CD14-positive monocyte (primary cell): ENCODE data around the gene ATP5F1D. TPM values are rescaled to one million over a fixed set of nuclear protein-coding genes. Genes with fewer than 3 reads are reported as not detected.

Experiments used
- DNase-seq, 3 donors: peaks; one replicate each; pipeline ENCODE4 v3.0.0-alpha.2; 2011 to 2022
- H2AFZ ChIP-seq: 2 replicates; pipeline ENCODE4 v1.6.0; 2012; ENCODE audit warnings: mild to moderate bottlenecking, low read depth, low read length, inconsistent platforms; ENCODE audit not compliant: insufficient read depth, poor library complexity, severe bottlenecking
- H3K27ac ChIP-seq, 2 donors: 1 replicate in 1 of 2; 2 replicates in 1 of 2; pipeline ENCODE4 v1.5.1; 2012 to 2013; ENCODE audit warnings: low read length in 2 of 2, control low read depth in 1 of 2, inconsistent platforms in 1 of 2, low read depth in 1 of 2, mild to moderate bottlenecking in 1 of 2
- H3K27me3 ChIP-seq, 2 donors: one replicate each; pipeline versions ENCODE4 v1.6.0 to v1.6.1; 2011 to 2013; ENCODE audit warnings: low read length in 2 of 2; ENCODE audit not compliant: control insufficient read depth in 2 of 2, insufficient read depth in 2 of 2
- H3K36me3 ChIP-seq, 2 donors: replicated peaks in 1 of 2; 1 replicate in 1 of 2; 2 replicates in 1 of 2; pipeline versions ENCODE4 v1.5.1 to v1.6.1; 2012 to 2013; ENCODE audit warnings: low read length in 2 of 2, control low read depth in 1 of 2, inconsistent platforms in 1 of 2, mild to moderate bottlenecking in 1 of 2; ENCODE audit not compliant: insufficient read depth in 2 of 2, control insufficient read depth in 1 of 2
- H3K4me1 ChIP-seq, 2 donors: 1 replicate in 1 of 2; 2 replicates in 1 of 2; pipeline versions ENCODE4 v1.5.1 to v1.6.1; 2012 to 2013; ENCODE audit warnings: low read length in 2 of 2, control low read depth in 1 of 2, inconsistent platforms in 1 of 2, mild to moderate bottlenecking in 1 of 2, moderate library complexity in 1 of 2; ENCODE audit not compliant: insufficient read depth in 2 of 2, control insufficient read depth in 1 of 2
- H3K4me2 ChIP-seq: replicated peaks from 2 replicates; pipeline ENCODE3; 2012; ENCODE audit warnings: low read length, moderate library complexity, mild to moderate bottlenecking; ENCODE audit not compliant: poor library complexity, severe bottlenecking; ENCODE audit errors: extremely low read depth
- H3K4me3 ChIP-seq, 3 experiments: fragments of 200-600 bp in 1 of 3; sonication (generic) in 1 of 3; replicated peaks in 1 of 3; 1 replicate in 2 of 3; 2 replicates in 1 of 3; pipeline ENCODE4 v1.5.1; 2011 to 2013; ENCODE audit warnings: low read length in 3 of 3, mild to moderate bottlenecking in 3 of 3, control low read depth in 2 of 3, low read depth in 2 of 3, inconsistent platforms in 1 of 3, moderate library complexity in 1 of 3
- H3K79me2 ChIP-seq: 2 replicates; pipeline ENCODE4 v1.6.0; 2012; ENCODE audit warnings: mild to moderate bottlenecking, control low read depth, inconsistent platforms, low read length, moderate library complexity; ENCODE audit not compliant: insufficient read depth
- H3K9ac ChIP-seq: 2 replicates; pipeline ENCODE4 v1.6.0; 2017; ENCODE audit warnings: low read length, mild to moderate bottlenecking; ENCODE audit not compliant: insufficient read depth, poor library complexity, severe bottlenecking
- H3K9me3 ChIP-seq, 2 donors: replicated peaks in 1 of 2; 1 replicate in 1 of 2; 2 replicates in 1 of 2; pipeline versions ENCODE4 v1.5.1 to v1.6.1; 2012 to 2013; ENCODE audit warnings: low read length in 2 of 2, control low read depth in 1 of 2; ENCODE audit not compliant: control insufficient read depth in 1 of 2, insufficient read depth in 1 of 2
- H4K20me1 ChIP-seq: 2 replicates; pipeline ENCODE4 v1.6.0; 2012; ENCODE audit warnings: mild to moderate bottlenecking, low read length, control low read depth, moderate library complexity; ENCODE audit not compliant: insufficient read depth
- H3K27ac Mint-ChIP-seq, 7 donors: one replicate each; pipeline ENCODE4 v1.8.0; 2020; ENCODE audit warnings: mild to moderate bottlenecking in 7 of 7, mixed read lengths in 7 of 7, moderate library complexity in 6 of 7, inconsistent platforms in 2 of 7
- H3K27me3 Mint-ChIP-seq, 3 donors: one replicate each; pipeline ENCODE4 v1.8.0; 2021 to 2022; ENCODE audit warnings: low read depth in 3 of 3, mild to moderate bottlenecking in 3 of 3, mixed read lengths in 3 of 3, moderate library complexity in 3 of 3, inconsistent platforms in 1 of 3
- H3K36me3 Mint-ChIP-seq, 2 donors: one replicate each; pipeline ENCODE4 v1.8.0; 2020; ENCODE audit warnings: mixed read lengths in 2 of 2, inconsistent platforms in 1 of 2, mild to moderate bottlenecking in 1 of 2
- H3K4me1 Mint-ChIP-seq: one replicate; pipeline ENCODE4 v1.8.0; 2020; ENCODE audit warnings: mild to moderate bottlenecking, mixed read lengths
- H3K4me3 Mint-ChIP-seq, 2 donors: one replicate each; pipeline ENCODE4 v1.8.0; 2020; ENCODE audit warnings: mild to moderate bottlenecking in 2 of 2, mixed read lengths in 2 of 2, moderate library complexity in 1 of 2
- H3K9me3 Mint-ChIP-seq, 7 donors: one replicate each; pipeline ENCODE4 v1.8.0; 2020 to 2022; ENCODE audit warnings: mixed read lengths in 7 of 7, mild to moderate bottlenecking in 6 of 7, moderate library complexity in 6 of 7, inconsistent platforms in 2 of 7
- CTCF ChIP-seq: fragments of 200-600 bp; IDR thresholded peaks from one replicate; pipeline ENCODE4 v1.8.0; 2022; ENCODE audit warnings: antibody characterized with exemption, mild to moderate bottlenecking
- WGBS: methylation state at CpG from one replicate; pipeline ENCODE4 v1.1.5; 2013; ENCODE audit warnings: missing lambda C conversion rate; ENCODE audit not compliant: insufficient coverage; 5-methylcytosine and 5-hydroxymethylcytosine counted together
- intact Hi-C, 2 donors: fragments of 100-400 bp; cut with micrococcal nuclease; formaldehyde crosslinking; loops; one replicate each; pipeline versions ENCODE4 v1.15.0 to v1.15.1; 2023
- polyA plus RNA-seq, 3 donors: library from polyadenylated mRNA; depleted of rRNA in 1 of 3; unstranded in 2 of 3; stranded (reverse) in 1 of 3; fragments of 300-500 nt in 2 of 3; fragments of >200 nt in 1 of 3; fragmentation: Illumina TruSeq in 2 of 3; gene quantifications; 1 replicate in 2 of 3; 2 replicates in 1 of 3; pipeline ENCODE4 v1.2.3, GENCODE V29; 2012 to 2021

The ATP5F1D gene
- polyA plus RNA-seq, 3 donors: 122 to 160 (median 143) TPM

GRCh38 chr19:1258707-1259205 is 17.2 kb downstream of the ATP5F1D start:
- Histone ChIP-seq H3K36me3 (peaks cover 39 to 45% of the 10 kb centered on the region in 2 donors), H3K4me2 (peak overlapping the region; percentile 95), H3K9me3 (no peaks in the 10 kb centered on the region), H3K4me1 (peaks cover 76 to 91% of the 10 kb centered on the region in 2 donors), H3K27me3 (no peaks in the 10 kb centered on the region), H3K9ac (peak overlapping the region; percentile 87), H3K79me2 (peaks cover 55% of the 10 kb centered on the region), H4K20me1 (peaks cover 68% of the 10 kb centered on the region), H3K4me3 (peak overlapping the region; percentile 18 to 93 (median 32)), H2AFZ (no peak overlapping the region), H3K27ac (peak overlapping the region; percentile 74 to 95)
- Mint-ChIP-seq H3K9me3 (peaks cover 0 to 2% (median 0%) of the 10 kb centered on the region in 7 donors), H3K4me3 (peak overlapping the region; percentile 85 to 89), H3K36me3 (peaks cover 34 to 46% of the 10 kb centered on the region in 2 donors), H3K27ac (peak overlapping the region; percentile 93 to 97 (median 96)), H3K27me3 (peaks cover 3 to 8% (median 7%) of the 10 kb centered on the region in 3 donors), H3K4me1 (peaks cover 60% of the 10 kb centered on the region)
- TF ChIP-seq CTCF: no peak
- intact Hi-C loops: no loop called here
- WGBS: no CpG with 5 or more reads among the region's 15 CpGs
- no peak for DNase-seq

GRCh38 chr19:1259206-1259875 is 17.8 kb downstream of the ATP5F1D start:
- Mint-ChIP-seq H3K36me3 (peaks cover 33 to 44% of the 10 kb centered on the region in 2 donors), H3K9me3 (peaks cover 0 to 2% (median 0%) of the 10 kb centered on the region in 7 donors), H3K4me3 (peak overlapping the region; percentile 85 to 89), H3K27me3 (peaks cover 3 to 10% (median 8%) of the 10 kb centered on the region in 3 donors), H3K27ac (peak overlapping the region; percentile 93 to 97 (median 96)), H3K4me1 (peaks cover 59% of the 10 kb centered on the region)
- peak; percentile 78 to 83 (median 79) for DNase-seq
- intact Hi-C loops: no loop called here
- Histone ChIP-seq H3K36me3 (peaks cover 37 to 39% of the 10 kb centered on the region in 2 donors), H3K4me2 (peak overlapping the region; percentile 95), H3K27ac (peak overlapping the region; percentile 74 to 95), H3K79me2 (peaks cover 49% of the 10 kb centered on the region), H2AFZ (no peak overlapping the region), H4K20me1 (peaks cover 62% of the 10 kb centered on the region), H3K27me3 (no peaks in the 10 kb centered on the region), H3K9ac (peak overlapping the region; percentile 87), H3K4me1 (peaks cover 70 to 85% of the 10 kb centered on the region in 2 donors), H3K9me3 (no peaks in the 10 kb centered on the region), H3K4me3 (peak overlapping the region; percentile 18 to 93 (median 32))
- no peak for TF ChIP-seq CTCF
- 7% methylated on average over 14 of the region's 17 CpGs for WGBS
